Mesendoderm (in vitro differentiated cells): ENCODE data around the gene GNRHR.
"Not testable (repeated sequence)": the region's sequence is repeated elsewhere in the genome, so short reads cannot be mapped to it uniquely, and the experiment has no call there.

Experiments
- DNase-seq: peaks from one replicate; pipeline ENCODE4 v3.0.0; 2013
- H2AK5ac ChIP-seq: 2 replicates; pipeline ENCODE4 v1.6.1; 2013; ENCODE audit warnings: low read length, inconsistent platforms
- H2BK120ac ChIP-seq: 2 replicates; pipeline ENCODE4 v1.6.1; 2013; ENCODE audit warnings: low read depth, mild to moderate bottlenecking, low read length, moderate library complexity, mixed read lengths
- H2BK15ac ChIP-seq: replicated peaks from 2 replicates; pipeline ENCODE4 v1.6.1; 2013; ENCODE audit warnings: low read depth, mild to moderate bottlenecking, moderate library complexity
- H2BK5ac ChIP-seq: 2 replicates; pipeline ENCODE4 v1.6.1; 2013; ENCODE audit warnings: low read length, inconsistent platforms
- H3K18ac ChIP-seq: 2 replicates; pipeline ENCODE4 v1.6.1; 2013; ENCODE audit warnings: mild to moderate bottlenecking, low read length, mixed read lengths
- H3K23ac ChIP-seq: one replicate; pipeline ENCODE4 v1.6.1; 2013; ENCODE audit warnings: low read length
- H3K27ac ChIP-seq: 2 replicates; pipeline ENCODE4 v1.5.1; 2013; ENCODE audit warnings: low read depth, mild to moderate bottlenecking, inconsistent platforms, low read length, moderate library complexity
- H3K27me3 ChIP-seq: 2 replicates; pipeline ENCODE4 v1.6.1; 2013; ENCODE audit warnings: low read length, control low read depth, mild to moderate bottlenecking, inconsistent platforms; ENCODE audit not compliant: insufficient read depth, poor library complexity
- H3K36me3 ChIP-seq: 2 replicates; pipeline ENCODE4 v1.6.1; 2013; ENCODE audit warnings: low read length, inconsistent platforms; ENCODE audit not compliant: control insufficient read depth, insufficient read depth
- H3K4ac ChIP-seq: one replicate; pipeline ENCODE4 v1.6.1; 2013; ENCODE audit warnings: low read depth, mild to moderate bottlenecking, low read length, moderate library complexity
- H3K4me1 ChIP-seq: 2 replicates; pipeline ENCODE4 v1.6.1; 2013; ENCODE audit warnings: low read depth, low read length, inconsistent platforms; ENCODE audit not compliant: control insufficient read depth
- H3K4me2 ChIP-seq: 2 replicates; pipeline ENCODE4 v1.6.1; 2013; ENCODE audit warnings: low read length
- H3K4me3 ChIP-seq: 2 replicates; pipeline ENCODE4 v1.5.1; 2013; ENCODE audit warnings: mild to moderate bottlenecking, low read length
- H3K56ac ChIP-seq: one replicate; pipeline ENCODE4 v1.6.1; 2013; ENCODE audit warnings: low read length
- H3K79me1 ChIP-seq: 2 replicates; pipeline ENCODE4 v1.6.1; 2013; ENCODE audit warnings: low read length, inconsistent platforms
- H3K79me2 ChIP-seq: 2 replicates; pipeline ENCODE4 v1.6.1; 2013; ENCODE audit warnings: mild to moderate bottlenecking, low read length; ENCODE audit not compliant: control insufficient read depth, insufficient read depth
- H3K9ac ChIP-seq: 2 replicates; pipeline ENCODE4 v1.6.1; 2013; ENCODE audit warnings: low read length, inconsistent platforms
- H4K5ac ChIP-seq: one replicate; pipeline ENCODE4 v1.6.1; 2013; ENCODE audit warnings: low read length
- H4K8ac ChIP-seq: one replicate; pipeline ENCODE4 v1.6.1; 2013; ENCODE audit warnings: low read depth, mild to moderate bottlenecking, control low read depth, low read length, moderate library complexity
- WGBS: extraction: QIAGEN DNeasy Blood & Tissue Kit; methylation state at CpG from one replicate; pipeline ENCODE4 v1.1.7; 2013; ENCODE audit warnings: low lambda C conversion rate, missing lambda C conversion rate; ENCODE audit not compliant: insufficient coverage; ENCODE audit errors: extremely low coverage; 5-methylcytosine and 5-hydroxymethylcytosine counted together

Gene GNRHR

DNA sequence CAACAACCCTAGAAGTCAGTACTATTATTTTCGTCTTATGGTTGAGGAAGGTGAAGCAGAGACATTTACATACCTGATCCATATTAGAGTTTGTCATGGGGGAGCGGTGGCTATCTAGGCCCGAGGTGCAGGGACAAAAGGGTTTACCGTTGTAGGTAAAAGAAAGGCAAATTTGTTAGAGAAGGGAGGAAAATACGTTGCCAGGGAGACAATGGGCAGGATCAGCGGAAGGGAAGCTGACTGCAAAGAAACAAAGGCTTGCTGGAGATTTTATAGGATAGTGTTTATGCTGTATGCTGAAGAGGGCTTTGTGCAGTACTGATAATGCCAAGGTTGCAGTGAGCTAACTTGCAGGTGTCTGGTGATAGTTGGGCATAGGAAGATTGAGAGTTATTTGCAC lies 2.8 kb upstream of the GNRHR start:
- H3K27ac ChIP-seq: not testable (repeated sequence)

GRCh38 chr4:67755974-67756373 lies 1.8 kb upstream of the GNRHR start:
- Histone ChIP-seq H3K4me1 (no peaks in the 10 kb centered on the region), H3K18ac (no peak overlapping the region), H2BK15ac (no peak overlapping the region), H3K56ac (no peak overlapping the region), H3K36me3 (no peaks in the 10 kb centered on the region), H4K5ac (no peak overlapping the region), H4K8ac (no peak overlapping the region), H3K9ac (no peak overlapping the region), H3K4me2 (no peak overlapping the region), H2BK120ac (no peak overlapping the region), H3K27ac (no peak overlapping the region), H3K79me2 (no peaks in the 10 kb centered on the region), H3K27me3 (no peaks in the 10 kb centered on the region), H3K4me3 (no peak overlapping the region), H3K23ac (no peak overlapping the region), H2AK5ac (no peak overlapping the region), H3K79me1 (no peaks in the 10 kb centered on the region), H3K4ac (no peak overlapping the region), H2BK5ac (no peak overlapping the region)
- no CpG with 5 or more reads among the region's 1 CpG for WGBS
- no peak for DNase-seq

More for the DNA sequence above, 2.8 kb upstream of the GNRHR start:
- H3K4me3 ChIP-seq, H3K9ac ChIP-seq, H3K18ac ChIP-seq, H3K23ac ChIP-seq, H4K8ac ChIP-seq, H3K4me1 ChIP-seq, H3K36me3 ChIP-seq, H2BK120ac ChIP-seq, H3K4me2 ChIP-seq, H3K79me1 ChIP-seq, H2BK15ac ChIP-seq, H3K4ac ChIP-seq, H3K79me2 ChIP-seq, H4K5ac ChIP-seq, H2BK5ac ChIP-seq, H3K56ac ChIP-seq, DNase-seq, H2AK5ac ChIP-seq, H3K27me3 ChIP-seq: not testable (repeated sequence)
- WGBS: no CpG with 5 or more reads among the region's 6 CpGs

GRCh38 chr4:67751260-67751659 lies 2.9 kb downstream of the GNRHR start:
- Histone ChIP-seq H2BK15ac (no peak overlapping the region), H3K27me3 (no peaks in the 10 kb centered on the region), H4K8ac (no peak overlapping the region), H3K4me2 (no peak overlapping the region), H2BK120ac (no peak overlapping the region), H3K4me1 (no peaks in the 10 kb centered on the region), H3K23ac (no peak overlapping the region), H3K79me2 (no peaks in the 10 kb centered on the region), H3K4ac (no peak overlapping the region), H3K79me1 (no peaks in the 10 kb centered on the region), H2BK5ac (no peak overlapping the region), H4K5ac (no peak overlapping the region), H3K56ac (no peak overlapping the region), H3K4me3 (no peak overlapping the region), H3K18ac (no peak overlapping the region), H3K9ac (no peak overlapping the region), H3K36me3 (no peaks in the 10 kb centered on the region), H2AK5ac (no peak overlapping the region), H3K27ac (no peak overlapping the region)
- no peak for DNase-seq
- WGBS: no CpG with 5 or more reads among the region's 1 CpG

GRCh38 chr4:67750691-67751090 lies 3.5 kb downstream of the GNRHR start:
- Histone ChIP-seq H3K36me3 (no peaks in the 10 kb centered on the region), H3K27ac (no peak overlapping the region), H3K4me3 (no peak overlapping the region), H3K4me2 (no peak overlapping the region), H3K27me3 (no peaks in the 10 kb centered on the region), H2BK5ac (no peak overlapping the region), H3K23ac (no peak overlapping the region), H3K18ac (no peak overlapping the region), H2BK15ac (no peak overlapping the region), H4K8ac (no peak overlapping the region), H3K4ac (no peak overlapping the region), H3K79me2 (no peaks in the 10 kb centered on the region), H4K5ac (no peak overlapping the region), H3K56ac (no peak overlapping the region), H3K9ac (no peak overlapping the region), H3K79me1 (no peaks in the 10 kb centered on the region), H2BK120ac (no peak overlapping the region), H3K4me1 (no peaks in the 10 kb centered on the region), H2AK5ac (no peak overlapping the region)
- WGBS: no CpG with 5 or more reads among the region's 4 CpGs
- DNase-seq: no peak

- Histone ChIP-seq H3K27me3 (no peaks in the 10 kb centered on the region), H3K27ac (no peak overlapping the region), H3K23ac (no peak overlapping the region), H4K8ac (no peak overlapping the region), H2AK5ac (no peak overlapping the region), H3K56ac (no peak overlapping the region), H2BK5ac (no peak overlapping the region), H2BK15ac (no peak overlapping the region), H3K36me3 (no peaks in the 10 kb centered on the region), H3K18ac (no peak overlapping the region), H3K79me1 (no peaks in the 10 kb centered on the region), H4K5ac (no peak overlapping the region), H3K9ac (no peak overlapping the region), H3K4me3 (no peak overlapping the region), H3K4me1 (no peaks in the 10 kb centered on the region), H2BK120ac (no peak overlapping the region), H3K4me2 (no peak overlapping the region), H3K79me2 (no peaks in the 10 kb centered on the region), H3K4ac (no peak overlapping the region)
- no peak for DNase-seq
- no CpG with 5 or more reads among the region's 3 CpGs for WGBS
These were observed 4.9 kb downstream of the GNRHR start for GRCh38 chr4:67749286-67749685.

DNA sequence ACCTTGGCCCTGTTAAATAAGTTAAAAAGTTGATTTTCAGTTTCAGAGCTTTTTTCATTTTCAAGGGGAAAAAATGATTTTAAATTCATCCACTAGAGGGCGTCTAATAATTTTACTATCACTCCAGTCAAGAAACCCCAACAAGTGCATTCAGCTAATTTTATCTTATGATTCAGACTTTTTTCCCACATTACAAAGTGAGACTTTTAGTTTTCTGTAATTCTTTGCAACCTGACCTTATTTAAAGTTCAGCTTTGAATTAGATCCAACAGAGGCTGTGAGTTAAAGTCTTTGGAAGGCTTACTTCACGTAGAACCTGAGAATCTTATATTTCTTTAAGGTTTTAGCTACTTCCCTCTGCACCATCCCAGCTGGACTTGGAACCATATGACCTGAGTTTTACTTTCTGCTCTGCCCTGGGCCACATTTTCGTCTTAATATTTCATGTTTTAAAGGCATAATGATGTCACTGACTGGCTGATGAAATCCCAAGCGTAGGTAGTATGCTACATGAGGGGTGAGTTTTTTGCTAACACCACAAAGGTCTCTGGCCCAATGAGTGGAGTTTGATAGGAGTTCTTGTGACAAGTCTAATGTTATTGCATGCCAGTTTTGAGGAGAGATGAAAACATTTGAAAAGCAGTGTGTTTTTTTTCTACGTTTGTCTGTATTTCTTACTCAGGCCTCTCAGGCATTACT lies 7.2 kb downstream of the GNRHR start:
- Histone ChIP-seq H3K4ac (no peak overlapping the region), H2BK5ac (no peak overlapping the region), H3K36me3 (no peaks in the 10 kb centered on the region), H3K4me1 (no peaks in the 10 kb centered on the region), H3K4me2 (no peak overlapping the region), H3K9ac (no peak overlapping the region), H2BK120ac (no peak overlapping the region), H3K18ac (no peak overlapping the region), H3K79me1 (no peaks in the 10 kb centered on the region), H3K56ac (no peak overlapping the region), H3K27me3 (no peaks in the 10 kb centered on the region), H3K4me3 (no peak overlapping the region), H2AK5ac (no peak overlapping the region), H3K23ac (no peak overlapping the region), H3K27ac (no peak overlapping the region), H4K8ac (no peak overlapping the region), H3K79me2 (no peaks in the 10 kb centered on the region), H2BK15ac (no peak overlapping the region), H4K5ac (no peak overlapping the region)
- peak; percentile 40 for DNase-seq
- no CpG with 5 or more reads among the region's 5 CpGs for WGBS
